ENCODE results near the gene RBBP8NL. TPM values are rescaled to one million over a fixed set of nuclear protein-coding genes. Genes with fewer than 3 reads are reported as not detected.

Gene RBBP8NL
- total RNA-seq, 1 experiment from 2014 or later: 39.2 TPM

- TF ChIP-seq, protein P1, sequence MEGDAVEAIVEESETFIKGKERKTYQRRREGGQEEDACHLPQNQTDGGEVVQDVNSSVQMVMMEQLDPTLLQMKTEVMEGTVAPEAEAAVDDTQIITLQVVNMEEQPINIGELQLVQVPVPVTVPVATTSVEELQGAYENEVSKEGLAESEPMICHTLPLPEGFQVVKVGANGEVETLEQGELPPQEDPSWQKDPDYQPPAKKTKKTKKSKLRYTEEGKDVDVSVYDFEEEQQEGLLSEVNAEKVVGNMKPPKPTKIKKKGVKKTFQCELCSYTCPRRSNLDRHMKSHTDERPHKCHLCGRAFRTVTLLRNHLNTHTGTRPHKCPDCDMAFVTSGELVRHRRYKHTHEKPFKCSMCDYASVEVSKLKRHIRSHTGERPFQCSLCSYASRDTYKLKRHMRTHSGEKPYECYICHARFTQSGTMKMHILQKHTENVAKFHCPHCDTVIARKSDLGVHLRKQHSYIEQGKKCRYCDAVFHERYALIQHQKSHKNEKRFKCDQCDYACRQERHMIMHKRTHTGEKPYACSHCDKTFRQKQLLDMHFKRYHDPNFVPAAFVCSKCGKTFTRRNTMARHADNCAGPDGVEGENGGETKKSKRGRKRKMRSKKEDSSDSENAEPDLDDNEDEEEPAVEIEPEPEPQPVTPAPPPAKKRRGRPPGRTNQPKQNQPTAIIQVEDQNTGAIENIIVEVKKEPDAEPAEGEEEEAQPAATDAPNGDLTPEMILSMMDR (IDR thresholded peaks at IDR 0.05; ENCODE audit: insufficient read depth in 1 of 2, low read depth in 1 of 2, low read length in 1 of 2, severe bottlenecking in 1 of 2, unreplicated experiment in 1 of 2): no peak
- no peak overlapping the region for H3K4me3 Mint-ChIP-seq (ENCODE audit: unreplicated experiment)
- ChIA-PET CTCF (no interaction called here), POLR2A (no interaction called here)
- no peak overlapping the region for H3K27ac Mint-ChIP-seq (ENCODE audit: unreplicated experiment)
- no peaks in the 10 kb centered on the region for H3K9me3 ChIP-seq
- H3K27me3 ChIP-seq (replicated peaks; ENCODE audit: control insufficient read depth, insufficient read depth, low read length): no peaks in the 10 kb centered on the region
- no peaks in the 10 kb centered on the region for H3K36me3 ChIP-seq (ENCODE audit: control insufficient read depth, insufficient read depth, low read length)
- no peaks in the 10 kb centered on the region for H3K27me3 Mint-ChIP-seq (ENCODE audit: insufficient read depth, unreplicated experiment)
- DNase-seq: no peak
- H3K4me3 ChIP-seq (ENCODE audit: low read depth, low read length): no peak overlapping the region
- no peaks in the 10 kb centered on the region for H3K9me3 Mint-ChIP-seq (ENCODE audit: unreplicated experiment)
- no TSS peak for BruUV-seq (replicated peaks)
- no peaks in the 10 kb centered on the region for H3K36me3 Mint-ChIP-seq (ENCODE audit: insufficient read depth, unreplicated experiment)
- no peaks in the 10 kb centered on the region for H3K4me1 ChIP-seq
- H3K4me1 Mint-ChIP-seq (ENCODE audit: low read depth, unreplicated experiment): no peaks in the 10 kb centered on the region
- intact Hi-C loops (cut with micrococcal nuclease; ENCODE audit: unreplicated experiment): no loop called here
These were observed 37.1 kb upstream of the RBBP8NL start for GRCh38 chr20:62464425-62464770.

- H3K27ac Mint-ChIP-seq (ENCODE audit: unreplicated experiment): no peak overlapping the region
- no peaks in the 10 kb centered on the region for H3K9me3 ChIP-seq
- TF ChIP-seq, protein P1 (IDR thresholded peaks at IDR 0.05; ENCODE audit: insufficient read depth in 1 of 2, low read depth in 1 of 2, low read length in 1 of 2, severe bottlenecking in 1 of 2, unreplicated experiment in 1 of 2): no peak
- DNase-seq: no peak
- no peak overlapping the region for H3K4me3 Mint-ChIP-seq (ENCODE audit: unreplicated experiment)
- no peak overlapping the region for H3K4me3 ChIP-seq (ENCODE audit: low read depth, low read length)
- peaks cover 5% of the 10 kb centered on the region for H3K4me1 ChIP-seq
- H3K36me3 ChIP-seq (ENCODE audit: control insufficient read depth, insufficient read depth, low read length): no peaks in the 10 kb centered on the region
- ChIA-PET POLR2A (no interaction called here), CTCF (no interaction called here)
- BruUV-seq (replicated peaks): no TSS peak
- no peaks in the 10 kb centered on the region for H3K9me3 Mint-ChIP-seq (ENCODE audit: unreplicated experiment)
- H3K27me3 ChIP-seq (replicated peaks; ENCODE audit: control insufficient read depth, insufficient read depth, low read length): no peaks in the 10 kb centered on the region
- intact Hi-C loops (cut with micrococcal nuclease; ENCODE audit: unreplicated experiment): no loop called here
- no peaks in the 10 kb centered on the region for H3K27me3 Mint-ChIP-seq (ENCODE audit: insufficient read depth, unreplicated experiment)
- H3K4me1 Mint-ChIP-seq (ENCODE audit: low read depth, unreplicated experiment): no peaks in the 10 kb centered on the region
- H3K36me3 Mint-ChIP-seq (ENCODE audit: insufficient read depth, unreplicated experiment): no peaks in the 10 kb centered on the region
These were observed 36.5 kb upstream of the RBBP8NL start for GRCh38 chr20:62463651-62464424.

DNA sequence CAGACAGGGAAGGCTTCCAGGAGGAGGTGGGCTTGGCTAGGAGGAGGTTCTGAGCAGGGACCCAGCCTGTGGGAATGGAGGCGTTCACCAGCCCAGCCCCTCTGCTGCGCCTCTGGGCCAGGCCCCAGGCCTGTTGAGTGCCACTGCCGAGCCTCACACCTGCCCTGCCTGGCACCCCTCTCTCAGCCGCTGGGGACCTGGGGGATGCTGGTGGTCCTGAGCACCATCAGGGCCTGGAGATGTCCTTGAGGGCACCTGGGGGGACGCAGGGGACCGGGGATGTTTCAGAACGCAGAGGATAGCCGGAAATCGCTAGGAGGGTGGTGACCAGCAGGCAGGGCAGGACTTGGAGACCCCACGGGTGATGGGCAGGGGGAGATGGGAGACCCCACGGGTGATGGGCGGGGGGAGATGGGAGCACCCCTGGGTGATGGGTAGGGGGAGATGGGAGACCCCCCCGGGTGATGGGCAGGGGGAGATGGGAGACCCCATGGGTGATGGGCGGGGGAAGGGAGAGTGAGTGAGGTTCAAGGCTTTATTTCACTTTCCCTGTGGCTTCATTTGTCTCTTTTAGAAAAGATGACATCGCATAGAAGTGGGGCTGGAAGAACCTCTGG is 35.7 kb upstream of the RBBP8NL start:
- Histone ChIP-seq H3K4me3 (ENCODE audit: low read depth, low read length) (no peak overlapping the region), H3K9me3 (no peaks in the 10 kb centered on the region), H3K27me3 (replicated peaks; ENCODE audit: control insufficient read depth, insufficient read depth, low read length) (no peaks in the 10 kb centered on the region), H3K36me3 (ENCODE audit: control insufficient read depth, insufficient read depth, low read length) (no peaks in the 10 kb centered on the region), H3K4me1 (peaks cover 12% of the 10 kb centered on the region)
- no peak overlapping the region for H3K4me3 Mint-ChIP-seq (ENCODE audit: unreplicated experiment)
- no peak for DNase-seq
- TF ChIP-seq, protein P1 (IDR thresholded peaks at IDR 0.05; ENCODE audit: insufficient read depth in 1 of 2, low read depth in 1 of 2, low read length in 1 of 2, severe bottlenecking in 1 of 2, unreplicated experiment in 1 of 2): no peak
- H3K36me3 Mint-ChIP-seq (ENCODE audit: insufficient read depth, unreplicated experiment): no peaks in the 10 kb centered on the region
- ChIA-PET CTCF (no interaction called here), POLR2A (interaction anchor here (0.6 kb wide), 1 partner anchor 474 kb away, joined by 4 read pairs; no protein-coding TSS in a partner anchor)
- no peak overlapping the region for H3K27ac Mint-ChIP-seq (ENCODE audit: unreplicated experiment)
- H3K27me3 Mint-ChIP-seq (ENCODE audit: insufficient read depth, unreplicated experiment): no peaks in the 10 kb centered on the region
- no TSS peak for BruUV-seq (replicated peaks)
- no peaks in the 10 kb centered on the region for H3K4me1 Mint-ChIP-seq (ENCODE audit: low read depth, unreplicated experiment)
- intact Hi-C loops (cut with micrococcal nuclease; ENCODE audit: unreplicated experiment): no loop called here
- H3K9me3 Mint-ChIP-seq (ENCODE audit: unreplicated experiment): no peaks in the 10 kb centered on the region
